Measurements from ENCODE around the gene STX3.

The STX3 gene

GRCh38 chr11:59802639-59803176 is 47.5 kb downstream of the STX3 start:
- H3K4me3 ChIP-seq (ENCODE audit: low read depth, low read length), result no peak overlapping the region
- peak; percentile 56 for TF ChIP-seq CTCF (IDR thresholded peaks at IDR 0.05; ENCODE audit: low read depth, low read length, missing control alignments)
- DNase-seq, result peak; percentile 58
- no peaks in the 10 kb centered on the region for H3K27me3 ChIP-seq (replicated peaks)
- peaks cover 31% of the 10 kb centered on the region for H3K36me3 ChIP-seq (replicated peaks)
- no peak overlapping the region for H3K27ac ChIP-seq
- in situ Hi-C loops (cut with HindIII; ENCODE audit: low pct_ligation_motif_present, low sequenced_read_pairs), result no loop called here

- Histone ChIP-seq H3K4me3 (ENCODE audit: low read depth, low read length) (no peak overlapping the region), H3K27me3 (replicated peaks) (no peaks in the 10 kb centered on the region), H3K36me3 (replicated peaks) (peaks cover 31% of the 10 kb centered on the region), H3K27ac (no peak overlapping the region)
- DNase-seq, result no peak
- in situ Hi-C loops (cut with HindIII; ENCODE audit: low pct_ligation_motif_present, low sequenced_read_pairs), result no loop called here
- TF ChIP-seq CTCF (IDR thresholded peaks at IDR 0.05; ENCODE audit: low read depth, low read length, missing control alignments), result no peak
Observed at GRCh38 chr11:59804061-59804460, 48.9 kb downstream of the STX3 start.

- peaks cover 29% of the 10 kb centered on the region for H3K36me3 ChIP-seq (replicated peaks)
- no peak for TF ChIP-seq CTCF (IDR thresholded peaks at IDR 0.05; ENCODE audit: low read depth, low read length, missing control alignments)
- H3K27me3 ChIP-seq (replicated peaks), result no peaks in the 10 kb centered on the region
- in situ Hi-C loops (cut with HindIII; ENCODE audit: low pct_ligation_motif_present, low sequenced_read_pairs), result no loop called here
- DNase-seq, result no peak
- H3K4me3 ChIP-seq (ENCODE audit: low read depth, low read length), result no peak overlapping the region
- H3K27ac ChIP-seq, result no peak overlapping the region
Observed at GRCh38 chr11:59807047-59807610, 52.0 kb downstream of the STX3 start.

GRCh38 chr11:59810189-59810910 is 55.2 kb downstream of the STX3 start, which contains the start of gene MRPL16:
TSS of gene MRPL16 (minus strand) at chr11:59810778. CDS start at chr11:59810658, 120 bp downstream.
- Histone ChIP-seq H3K36me3 (replicated peaks) (peaks cover 19% of the 10 kb centered on the region), H3K27me3 (replicated peaks) (no peaks in the 10 kb centered on the region), H3K27ac (peak within 1 kb of the TSS; percentile 30), H3K4me3 (ENCODE audit: low read depth, low read length) (peak within 1 kb of the TSS; percentile 100)
- in situ Hi-C loops (cut with HindIII; ENCODE audit: low pct_ligation_motif_present, low sequenced_read_pairs), result no loop called here
- TF ChIP-seq CTCF (IDR thresholded peaks at IDR 0.05; ENCODE audit: low read depth, low read length, missing control alignments), result peak; percentile 15
- peak; percentile 69 for DNase-seq

- no peak for DNase-seq
- Histone ChIP-seq H3K27ac (peak overlapping the region; percentile 30), H3K36me3 (replicated peaks) (peaks cover 14% of the 10 kb centered on the region), H3K27me3 (replicated peaks) (no peaks in the 10 kb centered on the region), H3K4me3 (ENCODE audit: low read depth, low read length) (peak overlapping the region; percentile 100)
- no peak for TF ChIP-seq CTCF (IDR thresholded peaks at IDR 0.05; ENCODE audit: low read depth, low read length, missing control alignments)
- in situ Hi-C loops (cut with HindIII; ENCODE audit: low pct_ligation_motif_present, low sequenced_read_pairs), result no loop called here
Observed at GRCh38 chr11:59810911-59811259, 55.7 kb downstream of the STX3 start.

All from brain microvascular endothelial cell (primary cell).